A673 (cell line): Measurements from ENCODE around the gene CLTC. TPM values are rescaled to one million over a fixed set of nuclear protein-coding genes. Genes with fewer than 3 reads are reported as not detected.

ENCODE experiments used
- BruUV-seq: library from RNA; stranded (reverse); fragments of 400-500 nt; replicated peaks from 2 replicates; lab custom pipeline; 2021; lab: Mats Ljungman, UMichigan
- CTCF ChIA-PET: fragments of 300-600 bp; sonication (Branson Sonifier 250); formaldehyde crosslinking; loops from one replicate; lab custom pipeline; 2022; ENCODE audit warnings: antibody characterized with exemption; lab: Charles Lee
- POLR2A ChIA-PET: fragments of 300-600 bp; sonication (Branson Sonifier 250); formaldehyde crosslinking; loops from one replicate; lab custom pipeline; 2022; ENCODE audit warnings: antibody characterized with exemption; ENCODE audit not compliant: low non-redundant PET; lab: Charles Lee
- DNase-seq: peaks from one replicate; pipeline ENCODE4 v3.0.0-alpha.2; 2015; ENCODE audit warnings: low spot score
- H3K27ac ChIP-seq: fragments of 200-600 bp; sonication (generic); 2 replicates; pipeline ENCODE4 v1.5.1; 2016; ENCODE audit warnings: mixed run types, low read depth, mild to moderate bottlenecking, mixed read lengths, antibody characterized with exemption, low read length; ENCODE audit not compliant: poor library complexity, severe bottlenecking
- H3K27me3 ChIP-seq: fragments of 200-600 bp; sonication (generic); replicated peaks from 2 replicates; pipeline ENCODE4 v1.6.1; 2017; ENCODE audit warnings: mixed run types, low read depth, mild to moderate bottlenecking, mixed read lengths, antibody characterized with exemption, low read length; ENCODE audit not compliant: insufficient read depth, poor library complexity
- H3K36me3 ChIP-seq: fragments of 200-600 bp; sonication (generic); 2 replicates; pipeline ENCODE4 v1.6.1; 2016; ENCODE audit warnings: mixed run types, mild to moderate bottlenecking, mixed read lengths, antibody characterized with exemption, low read length; ENCODE audit not compliant: insufficient read depth, poor library complexity, severe bottlenecking
- H3K4me1 ChIP-seq: fragments of 200-600 bp; sonication (generic); 2 replicates; pipeline ENCODE4 v1.6.1; 2017; ENCODE audit warnings: mixed run types, mild to moderate bottlenecking, mixed read lengths, antibody characterized with exemption, low read length; ENCODE audit not compliant: insufficient read depth, poor library complexity, severe bottlenecking
- H3K4me3 ChIP-seq: fragments of 200-600 bp; sonication (generic); 2 replicates; pipeline ENCODE4 v1.5.1; 2016; ENCODE audit warnings: low read depth, mixed run types, mild to moderate bottlenecking, mixed read lengths, low read length; ENCODE audit not compliant: poor library complexity, severe bottlenecking
- H3K9me3 ChIP-seq: fragments of 200-600 bp; sonication (generic); 2 replicates; pipeline ENCODE4 v1.6.1; 2016; ENCODE audit warnings: mixed run types, low read depth, mild to moderate bottlenecking, mixed read lengths, antibody characterized with exemption, low read length; ENCODE audit not compliant: poor library complexity, severe bottlenecking
- CTCF ChIP-seq: fragments of 300-800, 200-600 bp; sonication (generic); conservative IDR thresholded peaks from 2 replicates; pipeline ENCODE4 v1.5.1; 2017; ENCODE audit warnings: low read depth, mild to moderate bottlenecking, antibody characterized with exemption, low read length, moderate library complexity, mixed read lengths
- EZH2 ChIP-seq: fragments of 200-600 bp; sonication (generic); IDR thresholded peaks from 2 replicates; pipeline ENCODE4 v1.6.1; 2017; ENCODE audit warnings: borderline replicate concordance, low read depth, mild to moderate bottlenecking, mixed read lengths, antibody characterized with exemption, low read length; ENCODE audit not compliant: poor library complexity, severe bottlenecking
- intact Hi-C: fragments of 100-400 bp; cut with micrococcal nuclease; formaldehyde crosslinking; loops from one replicate; pipeline ENCODE4 v1.10.0; 2022; ENCODE audit not compliant: unreplicated experiment
- total RNA-seq: library from RNA; stranded (reverse); gene quantifications from 2 replicates; pipeline ENCODE4 v1.2.3, GENCODE V29; 2021

CLTC gene
- total RNA-seq, 1 experiment from 2014 or later = 313 TPM

GRCh38 chr17:59643159-59644140, 23.8 kb downstream of the CLTC start:
- Histone ChIP-seq H3K4me1 (peaks cover 14% of the 10 kb centered on the region), H3K27ac (no peak overlapping the region), H3K27me3 (no peaks in the 10 kb centered on the region), H3K4me3 (no peak overlapping the region), H3K36me3 (peaks cover 41% of the 10 kb centered on the region), H3K9me3 (no peaks in the 10 kb centered on the region)
- CTCF ChIA-PET = no interaction called here
- POLR2A ChIA-PET = no interaction called here
- TF ChIP-seq EZH2 (no peak), CTCF (no peak)
- BruUV-seq = no TSS peak
- DNase-seq = no peak
- intact Hi-C loops = no loop called here

- no peak for DNase-seq
- intact Hi-C loops = no loop called here
- TF ChIP-seq EZH2 (no peak), CTCF (no peak)
- Histone ChIP-seq H3K4me1 (peaks cover 10% of the 10 kb centered on the region), H3K4me3 (no peak overlapping the region), H3K27me3 (no peaks in the 10 kb centered on the region), H3K9me3 (peaks cover 7% of the 10 kb centered on the region), H3K36me3 (peaks cover 78% of the 10 kb centered on the region), H3K27ac (no peak overlapping the region)
- CTCF ChIA-PET = no interaction called here
- no TSS peak for BruUV-seq
- POLR2A ChIA-PET = no interaction called here
Observed at GRCh38 chr17:59647288-59647687, 27.6 kb downstream of the CLTC start.

GRCh38 chr17:59649886-59650285, 30.2 kb downstream of the CLTC start:
- Histone ChIP-seq H3K4me1 (no peaks in the 10 kb centered on the region), H3K36me3 (peaks cover 83% of the 10 kb centered on the region), H3K27me3 (no peaks in the 10 kb centered on the region), H3K27ac (no peak overlapping the region), H3K4me3 (no peak overlapping the region), H3K9me3 (peaks cover 12% of the 10 kb centered on the region)
- ChIA-PET CTCF (no interaction called here), POLR2A (no interaction called here)
- no TSS peak for BruUV-seq
- intact Hi-C loops = no loop called here
- TF ChIP-seq EZH2 (no peak), CTCF (no peak)
- no peak for DNase-seq
